Femur (tissue), 1 donor: Measurements from ENCODE around the gene AZIN2.
"Not testable (repeated sequence)": the region's sequence is repeated elsewhere in the genome, so short reads cannot be mapped to it uniquely, and the experiment has no call there.

Experiments used
- DNase-seq: peaks from one replicate; pipeline ENCODE4 v3.0.0-alpha.2; 2017

Gene AZIN2

DNA sequence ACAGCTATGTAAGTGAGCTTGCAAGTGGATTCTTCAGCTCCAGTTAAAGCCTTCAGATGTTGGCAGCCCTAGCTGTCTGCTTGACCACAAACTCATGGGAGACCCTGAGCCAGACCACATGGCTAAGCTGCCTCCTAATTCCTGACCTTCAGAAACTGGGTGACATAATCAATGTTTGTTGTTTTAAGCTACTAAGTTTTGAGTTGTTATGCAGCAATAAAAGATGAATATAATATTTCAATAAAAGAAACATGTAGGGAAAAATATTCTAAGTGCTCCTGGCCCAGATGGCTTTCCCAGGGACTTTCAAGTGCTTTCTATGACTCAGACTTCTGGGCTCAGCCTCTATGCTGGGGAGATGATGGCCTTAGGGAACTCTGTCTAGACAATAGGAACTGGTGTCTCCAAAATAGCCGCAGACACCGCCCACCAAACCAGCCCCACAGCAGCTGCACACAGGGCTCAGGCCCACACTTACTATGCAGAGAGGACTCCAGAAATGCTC, 20.3 kb upstream of the AZIN2 start:
- DNase-seq: peak; percentile 92

GRCh38 chr1:33061834-33062233, 19.1 kb upstream of the AZIN2 start:
- DNase-seq: no peak

DNA sequence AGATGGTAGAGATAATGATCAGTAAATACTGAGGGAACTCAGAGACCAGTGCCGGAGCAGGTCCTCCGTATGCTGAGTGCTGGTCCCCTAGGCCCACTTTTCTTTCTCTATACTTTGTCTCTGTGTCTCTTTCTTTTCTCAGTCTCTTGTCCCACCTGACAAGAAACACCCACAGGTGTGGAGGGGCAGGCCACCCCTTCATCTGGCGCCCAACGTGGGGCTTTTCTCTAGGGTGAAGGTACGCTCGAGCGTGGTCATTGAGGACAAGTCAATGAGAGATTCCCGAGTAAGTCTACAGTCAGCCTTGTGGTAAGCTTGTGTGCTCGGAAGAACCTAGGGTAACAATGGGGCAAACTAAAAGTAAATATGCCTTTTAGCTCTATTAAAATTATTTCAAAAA, 16.7 kb upstream of the AZIN2 start:
- not testable (repeated sequence) for DNase-seq

- no peak for DNase-seq
Observed at GRCh38 chr1:33065301-33065700, 15.7 kb upstream of the AZIN2 start.

DNA sequence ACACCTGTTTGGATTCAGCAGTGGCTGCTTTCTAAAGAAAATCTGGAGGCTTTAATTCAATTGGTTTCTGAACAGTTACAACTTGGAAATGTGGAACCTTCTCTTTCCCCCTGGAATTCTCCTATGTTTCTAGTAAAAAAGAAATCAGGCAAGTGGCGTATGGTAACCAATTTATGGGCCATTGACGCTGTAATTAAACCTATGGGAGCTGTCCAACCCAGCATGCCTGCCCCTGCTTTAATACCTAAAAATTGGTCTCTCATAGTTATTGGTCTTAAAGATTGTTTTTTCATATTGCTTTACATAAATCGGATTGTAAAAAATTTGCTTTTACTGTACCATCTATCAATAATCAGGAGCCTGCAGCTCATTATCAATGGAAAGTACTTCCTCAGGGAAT, 14.5 kb upstream of the AZIN2 start:
- not testable (repeated sequence) for DNase-seq

DNA sequence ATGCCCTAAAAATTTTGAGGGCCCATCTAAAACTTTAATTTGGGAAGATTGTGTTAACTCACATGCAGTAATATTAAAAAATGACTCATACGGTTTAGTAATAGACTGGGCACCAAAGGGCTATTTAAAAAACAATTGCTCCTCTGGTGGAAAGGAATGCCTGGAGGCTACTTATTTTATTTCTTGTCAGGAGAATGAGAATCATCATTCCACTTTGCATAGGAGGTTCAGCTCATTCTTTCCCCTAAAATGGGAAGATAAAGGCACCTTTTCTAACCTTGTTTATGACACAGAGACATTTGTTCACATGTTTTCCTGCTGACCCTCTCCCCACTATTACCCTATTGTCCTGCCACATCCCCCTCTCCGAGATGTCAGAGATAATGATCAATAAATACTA, 12.8 kb upstream of the AZIN2 start:
- DNase-seq: not testable (repeated sequence)

- no peak for DNase-seq
Observed at GRCh38 chr1:33070628-33071027, 10.3 kb upstream of the AZIN2 start.

- DNase-seq: no peak
Observed at GRCh38 chr1:33072707-33073106, 8.2 kb upstream of the AZIN2 start.

GRCh38 chr1:33074193-33074945, 6.6 kb upstream of the AZIN2 start:
- no peak for DNase-seq

DNA sequence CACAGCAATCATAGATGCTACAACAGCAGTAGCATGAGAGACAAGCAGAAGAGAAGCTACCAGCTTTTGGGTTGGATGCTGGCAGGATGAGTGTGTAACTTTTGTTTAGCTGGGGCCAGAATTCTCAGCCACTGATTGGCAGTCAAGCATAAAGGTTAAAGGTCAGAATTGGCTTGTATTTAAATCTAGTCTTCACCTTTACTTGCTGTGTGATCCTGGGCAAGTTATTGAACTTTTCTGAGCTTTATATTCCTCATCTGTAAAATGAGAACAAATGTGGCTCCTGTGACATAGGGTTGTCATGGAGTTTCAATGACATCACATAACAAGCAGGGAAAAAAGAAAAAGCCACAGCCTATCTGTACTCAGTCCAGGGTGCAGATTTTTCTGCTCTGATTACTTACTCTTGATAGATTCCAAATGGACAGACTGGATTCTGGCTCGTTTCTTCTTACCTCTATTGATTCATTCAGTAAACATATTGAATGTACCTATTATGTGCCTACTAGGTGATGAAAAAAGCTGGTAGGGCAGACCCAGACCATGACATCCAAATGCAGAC, 2.8 kb upstream of the AZIN2 start:
- no peak for DNase-seq

DNA sequence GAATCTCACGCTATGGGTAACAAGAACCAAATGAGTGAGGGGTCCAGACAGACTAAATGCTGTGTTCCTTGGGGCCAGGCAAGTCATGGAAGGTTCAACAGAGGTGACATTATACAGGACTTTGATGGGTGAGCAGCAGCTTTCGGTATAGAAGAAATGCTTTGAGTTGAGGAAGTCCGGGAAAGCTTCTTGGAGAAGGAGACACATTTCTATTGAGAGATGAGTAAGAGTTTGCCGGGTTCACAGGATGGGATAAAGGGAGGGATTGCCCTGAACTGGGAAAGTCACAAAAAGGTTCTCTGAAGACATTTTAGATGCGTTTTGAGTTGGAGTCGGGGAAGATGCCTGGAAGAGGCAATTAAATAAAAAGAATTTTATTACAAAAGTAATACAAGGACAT, 580 bp upstream of the AZIN2 start:
- no peak for DNase-seq

DNA sequence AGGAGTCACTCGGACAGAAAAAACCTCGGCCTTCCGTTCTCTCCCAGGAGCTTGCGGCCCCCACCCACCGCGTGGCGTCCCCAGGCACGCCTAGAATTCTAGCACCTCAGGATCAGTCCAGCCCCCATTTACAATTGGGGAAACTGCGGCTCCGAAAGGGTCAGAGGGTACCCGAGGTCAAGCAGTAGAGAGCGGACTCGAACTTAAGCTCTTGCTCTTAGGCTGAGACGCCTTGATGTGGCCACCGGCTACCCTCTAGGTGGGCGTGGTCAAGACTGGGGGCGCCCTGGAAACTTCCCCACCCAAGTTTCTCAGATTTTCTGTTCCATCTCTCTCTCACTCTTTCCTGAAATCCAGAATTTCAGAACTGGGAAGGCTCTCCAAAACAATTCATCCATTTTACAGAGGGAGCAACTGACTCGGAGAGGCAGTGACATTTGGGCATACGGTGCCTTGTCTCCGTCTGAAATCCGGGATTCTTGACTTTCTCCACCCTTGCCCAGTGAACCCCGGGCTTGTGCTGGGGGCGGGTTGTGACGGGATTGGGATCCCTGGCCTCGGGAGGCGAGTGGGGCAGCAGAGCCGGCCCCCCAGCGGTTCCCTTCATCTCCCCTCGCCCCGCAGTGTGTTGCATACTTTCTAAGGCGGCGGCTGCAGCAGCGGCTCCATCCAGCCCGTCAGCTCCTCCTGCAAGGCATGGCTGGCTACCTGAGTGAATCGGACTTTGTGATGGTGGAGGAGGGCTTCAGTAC, 777 bp downstream of the AZIN2 start:
- DNase-seq: no peak

DNA sequence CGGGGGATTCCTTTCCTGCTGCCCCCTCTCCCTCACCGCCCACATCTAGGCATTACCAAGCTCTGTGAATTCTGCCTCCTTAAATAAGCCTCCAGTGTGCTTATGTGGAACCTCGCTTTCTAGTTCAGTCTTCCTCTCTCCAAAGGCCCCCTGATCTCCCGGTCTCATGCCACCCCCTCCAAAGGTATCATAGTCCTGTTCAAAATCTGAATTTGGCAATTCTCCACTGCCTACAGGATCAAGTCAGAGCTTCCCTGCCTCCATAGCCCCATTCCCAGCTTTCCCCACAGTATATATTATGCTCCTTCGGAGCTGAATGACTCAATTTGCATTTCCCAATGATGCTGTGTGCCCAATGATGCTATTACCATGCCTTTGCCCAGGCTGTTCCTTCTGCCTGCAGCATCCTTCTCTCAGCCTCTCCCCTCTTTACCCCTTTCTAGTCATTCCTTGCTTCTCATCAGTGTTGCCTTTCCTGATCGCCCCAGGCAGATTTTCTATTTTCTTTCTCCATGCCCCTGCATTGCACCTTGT, 1.7 kb downstream of the AZIN2 start:
- no peak for DNase-seq

DNA sequence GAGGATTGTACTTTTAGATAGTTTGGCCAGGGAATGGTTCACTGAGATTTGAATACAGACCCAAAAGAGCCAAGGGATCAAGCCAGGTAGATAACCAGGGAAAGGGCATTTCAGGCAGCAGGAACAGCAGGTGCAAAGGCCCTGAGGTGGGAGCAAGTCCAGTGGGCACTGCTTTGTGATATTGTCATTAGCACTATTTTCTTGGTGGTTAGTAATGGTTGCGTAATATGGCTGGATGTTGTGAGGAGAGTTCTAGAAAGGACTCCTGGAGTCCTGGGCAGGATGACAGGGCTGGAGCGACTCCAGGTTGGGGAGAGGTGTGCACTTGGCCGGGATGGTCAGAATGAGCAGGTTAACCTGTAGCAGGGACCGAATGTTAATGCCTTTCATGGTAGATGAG, 4.4 kb downstream of the AZIN2 start:
- DNase-seq: no peak

- peak; percentile 84 for DNase-seq
Observed at GRCh38 chr1:33086384-33086850, 5.5 kb downstream of the AZIN2 start.

DNA sequence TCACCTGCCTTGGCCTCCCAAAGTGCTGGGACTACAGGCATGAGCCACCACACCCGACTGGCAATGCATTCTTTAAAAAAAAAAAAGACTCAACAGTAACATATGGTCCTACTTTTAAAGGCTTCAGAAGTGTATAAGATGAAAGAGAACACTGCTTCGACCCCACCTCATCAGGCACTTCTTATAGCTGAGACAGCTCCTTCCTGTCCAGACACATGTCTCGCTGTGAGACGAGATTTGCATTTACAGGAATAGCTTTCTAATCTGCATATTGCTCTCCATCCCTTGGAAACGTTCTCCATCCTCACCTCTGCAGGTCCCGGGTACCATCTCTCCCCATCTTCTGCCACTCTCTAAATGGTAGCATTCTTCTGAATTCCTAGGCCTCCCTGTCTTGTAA, 6.7 kb downstream of the AZIN2 start:
- no peak for DNase-seq

- no peak for DNase-seq
Observed at GRCh38 chr1:33088119-33088906, 7.4 kb downstream of the AZIN2 start.

GRCh38 chr1:33089457-33089856, 8.5 kb downstream of the AZIN2 start:
- no peak for DNase-seq

GRCh38 chr1:33092438-33092837, 11.5 kb downstream of the AZIN2 start:
- no peak for DNase-seq

DNA sequence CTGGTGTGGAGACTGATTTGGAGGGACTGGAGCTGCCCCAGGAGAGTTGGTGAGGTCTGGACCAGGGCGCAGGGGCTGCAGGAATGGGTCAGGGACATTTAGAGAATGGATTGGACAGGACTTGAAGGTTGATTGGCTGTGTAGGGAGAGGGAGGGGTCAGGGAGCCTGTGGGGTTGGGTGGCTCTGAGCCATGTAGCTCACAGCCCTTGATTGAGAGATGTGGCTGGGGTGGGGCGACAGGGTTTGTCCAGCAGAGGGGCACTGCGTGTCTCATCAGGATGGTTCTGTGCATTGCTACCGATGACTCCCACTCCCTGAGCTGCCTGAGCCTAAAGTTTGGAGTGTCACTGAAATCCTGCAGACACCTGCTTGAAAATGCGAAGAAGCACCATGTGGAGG, 12.1 kb downstream of the AZIN2 start:
- no peak for DNase-seq

GRCh38 chr1:33094486-33094885, 13.5 kb downstream of the AZIN2 start:
- DNase-seq: no peak

- DNase-seq: peak; percentile 75
Observed at GRCh38 chr1:33094971-33095604, 14.1 kb downstream of the AZIN2 start.
